HG03432 (cell line): Measurements from ENCODE around the gene JAK3.
"Not testable (repeated sequence)": the region's sequence is repeated elsewhere in the genome, so short reads cannot be mapped to it uniquely, and the experiment has no call there.

Experiments used
- ATAC-seq: cut with Tn5 transposase; IDR thresholded peaks from one replicate; pipeline ENCODE4 v1.9.1; 2021; ENCODE audit warnings: mild to moderate bottlenecking, moderate library complexity; ENCODE audit not compliant: unreplicated experiment

The JAK3 gene

DNA sequence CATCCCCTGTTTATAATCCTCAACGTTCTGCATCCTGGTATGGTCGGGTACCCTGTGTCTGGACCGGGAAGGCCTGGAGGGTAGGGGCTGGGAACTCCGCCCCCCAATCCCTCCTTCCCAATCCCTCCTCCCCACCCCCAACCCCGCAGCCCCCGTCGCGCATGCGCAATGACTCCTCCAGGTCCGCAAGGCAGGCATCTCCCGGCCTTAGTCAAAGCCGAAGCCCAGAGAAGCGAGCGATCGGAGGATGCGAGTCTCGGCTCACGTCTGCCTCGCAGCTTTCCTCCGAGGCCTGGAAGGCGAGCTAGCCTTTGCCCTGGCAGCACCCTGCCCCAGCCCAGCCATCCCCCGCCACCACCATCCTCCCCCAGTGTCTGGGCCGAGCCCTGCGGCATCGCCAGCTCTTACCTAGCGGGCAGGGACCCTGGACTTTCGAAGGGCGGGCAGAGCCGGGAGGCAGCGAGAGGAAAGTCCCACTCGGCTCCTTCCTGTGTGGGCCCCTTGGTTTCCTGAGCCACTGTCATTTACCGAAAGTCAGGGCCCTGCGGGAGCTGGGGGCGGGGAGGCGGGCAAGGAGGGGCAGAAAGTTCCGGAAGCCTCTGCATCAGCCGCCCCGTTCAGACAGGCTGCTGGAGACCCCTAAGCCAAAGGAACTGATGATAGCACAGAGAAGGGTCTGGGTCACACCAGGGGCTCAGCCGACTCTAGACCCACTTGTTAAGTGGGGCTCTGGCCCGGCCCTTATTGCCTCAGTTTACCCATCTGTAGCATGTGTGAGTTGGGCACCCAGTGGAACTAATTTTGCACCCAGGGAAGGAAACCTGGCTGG lies at the start of gene JAK3:
JAK3 (minus strand) TSS at position 445 of the 829 bp plus-strand sequence. CDS start 3,565 bp downstream, outside the sequence.
- ATAC-seq: peak; percentile 61

- ATAC-seq: no peak
Measured at GRCh38 chr19:17893766-17894165, 46.0 kb upstream of the JAK3 start.

DNA sequence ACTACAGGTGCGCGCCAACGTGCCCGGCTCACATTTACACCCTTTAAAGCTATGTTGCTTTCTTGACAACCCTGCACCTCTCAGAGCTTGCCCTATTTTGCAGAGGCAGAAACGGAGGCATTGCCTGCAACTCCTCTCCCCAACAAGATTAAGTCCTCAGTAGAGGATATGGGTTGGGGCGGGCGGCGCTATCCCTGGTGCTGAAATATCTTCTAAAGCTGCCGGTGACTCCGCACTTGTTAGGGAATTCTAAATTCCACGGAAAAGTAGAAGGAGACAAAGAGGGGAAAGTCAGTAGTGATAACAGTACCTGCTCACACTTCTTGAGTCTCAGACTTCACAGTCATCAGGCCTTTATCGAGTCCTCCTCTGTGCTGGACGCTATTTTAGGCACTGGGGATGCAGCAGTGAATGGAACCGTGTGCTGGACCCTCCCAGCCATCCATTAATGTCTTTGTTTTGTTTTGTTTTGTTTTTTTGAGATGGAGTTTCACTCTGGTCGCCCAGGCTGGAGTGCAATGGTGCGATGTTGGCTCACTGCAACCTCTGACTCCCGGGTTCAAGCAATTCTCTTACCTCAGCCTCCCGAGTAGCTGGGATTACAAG lies 41.9 kb upstream of the JAK3 start:
- no peak for ATAC-seq

DNA sequence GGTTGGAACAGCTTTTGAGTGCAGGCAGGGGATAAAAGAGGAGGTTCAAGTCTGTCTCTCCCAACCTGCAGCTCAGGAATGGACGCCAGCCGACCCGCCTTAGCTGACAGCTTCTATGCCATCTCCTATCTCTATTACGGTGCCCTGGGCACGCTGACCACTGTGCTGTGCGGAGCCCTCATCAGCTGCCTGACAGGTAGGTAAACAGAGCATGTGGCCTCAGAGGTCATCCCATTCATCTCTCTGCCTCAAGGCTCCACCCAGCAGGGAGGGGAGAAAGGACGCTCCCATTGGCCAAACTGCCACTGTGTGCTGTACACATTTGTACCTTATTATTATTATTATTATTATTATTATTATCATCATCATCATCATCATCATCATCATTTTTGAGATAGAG lies 40.5 kb upstream of the JAK3 start:
- no peak for ATAC-seq

DNA sequence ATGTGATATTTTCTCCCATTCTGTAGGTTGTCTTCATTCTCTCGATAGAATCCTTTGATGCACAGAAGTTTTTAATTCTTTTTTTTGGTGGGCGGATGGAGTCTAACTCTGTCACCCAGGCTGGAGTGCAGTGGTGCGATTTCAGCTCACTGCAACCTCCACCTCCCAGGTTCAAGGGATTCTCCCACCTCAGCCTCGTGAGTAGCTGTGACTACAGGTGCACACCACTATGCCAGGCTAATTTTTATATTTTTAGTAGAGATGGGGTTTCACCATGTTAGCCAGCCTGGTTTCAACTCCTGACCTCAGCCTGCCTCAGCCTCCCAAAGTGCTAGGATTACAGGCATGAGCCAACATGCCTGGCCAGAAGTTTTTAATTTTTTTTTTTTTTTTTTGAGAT lies 39.4 kb upstream of the JAK3 start:
- not testable (repeated sequence) for ATAC-seq

DNA sequence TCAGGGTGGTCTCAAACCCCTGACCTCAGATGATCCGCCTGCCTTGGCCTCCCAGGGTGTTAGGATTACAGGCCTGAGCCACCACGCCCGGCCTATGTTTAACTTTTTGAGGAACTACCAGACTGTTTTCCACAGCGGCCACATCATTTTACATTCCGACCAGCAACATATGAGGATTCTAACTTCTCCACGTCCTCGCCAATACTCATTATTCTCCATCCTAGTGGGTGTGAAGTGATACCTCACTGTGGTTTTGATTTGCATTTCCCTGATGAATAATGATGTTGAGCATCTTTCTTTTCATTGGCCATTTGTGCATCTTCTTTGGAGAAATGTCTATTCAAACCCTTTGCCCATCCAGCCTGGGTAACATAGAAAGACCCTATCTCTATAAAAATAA lies 38.7 kb upstream of the JAK3 start:
- ATAC-seq: no peak

DNA sequence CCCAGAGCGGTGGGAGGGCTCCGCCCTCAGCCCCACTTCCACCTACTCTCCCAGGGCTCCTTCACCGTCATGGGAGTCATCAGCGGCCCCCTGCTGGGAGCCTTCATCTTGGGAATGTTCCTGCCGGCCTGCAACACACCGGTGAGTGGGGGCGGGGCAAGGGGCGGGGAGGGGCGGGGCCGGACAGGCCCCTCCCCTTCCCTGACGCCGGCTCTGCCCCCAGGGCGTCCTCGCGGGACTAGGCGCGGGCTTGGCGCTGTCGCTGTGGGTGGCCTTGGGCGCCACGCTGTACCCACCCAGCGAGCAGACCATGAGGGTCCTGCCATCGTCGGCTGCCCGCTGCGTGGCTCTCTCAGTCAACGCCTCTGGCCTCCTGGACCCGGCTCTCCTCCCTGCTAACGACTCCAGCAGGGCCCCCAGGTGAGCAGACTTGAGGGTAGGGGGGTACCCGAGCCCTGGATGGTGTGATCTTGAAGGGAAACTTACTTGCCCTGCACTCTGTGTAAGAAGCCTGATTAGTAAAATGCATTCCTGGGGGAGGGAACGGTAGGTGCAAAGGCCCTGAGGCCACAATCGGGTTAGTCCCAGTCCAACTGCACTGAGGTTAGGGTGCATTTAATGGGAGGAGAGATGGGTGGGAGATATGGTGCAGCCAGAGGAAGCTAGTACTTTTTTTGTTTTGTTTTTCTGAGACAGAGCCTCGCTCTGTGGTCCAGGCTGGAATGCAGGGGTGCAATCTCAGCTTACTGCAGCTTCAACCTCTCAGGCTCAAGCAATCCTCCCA lies 36.0 kb upstream of the JAK3 start:
- no peak for ATAC-seq

DNA sequence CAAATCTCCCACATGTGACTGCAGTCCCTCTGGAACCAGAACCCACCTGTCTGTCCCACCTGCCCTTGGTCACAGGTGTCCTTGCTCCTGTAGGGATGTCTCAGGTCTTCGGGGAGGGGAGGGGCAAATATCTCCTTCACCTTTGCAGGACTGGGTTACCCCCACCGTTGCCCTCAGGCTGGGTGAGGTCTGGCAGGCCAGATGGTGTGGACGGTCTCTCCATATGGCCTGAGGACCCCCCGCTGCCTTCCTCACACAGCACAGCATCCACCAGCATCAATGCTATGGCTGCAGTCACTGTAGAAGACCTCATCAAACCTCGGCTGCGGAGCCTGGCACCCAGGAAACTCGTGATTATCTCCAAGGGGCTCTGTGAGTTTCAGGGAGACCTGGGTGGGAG lies 33.9 kb upstream of the JAK3 start:
- no peak for ATAC-seq

DNA sequence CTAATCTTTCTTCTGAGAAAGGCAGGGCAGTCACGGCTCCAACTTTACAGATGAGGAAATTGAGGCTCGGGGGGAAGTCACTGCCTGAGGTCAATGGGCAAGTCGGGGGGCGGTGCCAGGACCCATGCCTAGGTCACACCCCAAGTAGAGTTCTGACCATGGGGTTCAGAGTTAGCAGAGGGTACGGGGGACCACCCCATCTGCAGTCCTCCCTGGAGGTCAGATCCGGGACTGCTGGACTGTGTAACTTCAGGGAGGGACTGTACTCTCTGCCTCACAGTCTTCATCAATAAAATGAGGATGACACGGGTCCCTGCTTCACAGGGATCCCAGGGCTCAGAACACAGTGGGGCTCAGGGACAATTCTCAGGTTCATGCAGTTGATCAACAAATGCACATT lies 31.7 kb upstream of the JAK3 start:
- ATAC-seq: no peak

DNA sequence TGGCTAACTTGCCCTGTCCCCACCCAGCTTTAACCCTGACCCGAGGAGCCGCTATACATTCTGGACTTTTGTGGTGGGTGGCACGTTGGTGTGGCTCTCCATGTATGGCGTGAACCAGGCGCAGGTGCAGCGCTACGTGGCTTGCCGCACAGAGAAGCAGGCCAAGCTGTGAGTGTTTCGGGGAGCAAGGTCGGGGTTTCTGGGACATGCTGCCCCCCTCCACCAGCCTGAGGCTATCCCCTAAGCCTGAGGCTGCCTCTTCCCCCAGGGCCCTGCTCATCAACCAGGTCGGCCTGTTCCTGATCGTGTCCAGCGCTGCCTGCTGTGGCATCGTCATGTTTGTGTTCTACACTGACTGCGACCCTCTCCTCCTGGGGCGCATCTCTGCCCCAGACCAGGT lies 29.9 kb upstream of the JAK3 start:
- no peak for ATAC-seq

DNA sequence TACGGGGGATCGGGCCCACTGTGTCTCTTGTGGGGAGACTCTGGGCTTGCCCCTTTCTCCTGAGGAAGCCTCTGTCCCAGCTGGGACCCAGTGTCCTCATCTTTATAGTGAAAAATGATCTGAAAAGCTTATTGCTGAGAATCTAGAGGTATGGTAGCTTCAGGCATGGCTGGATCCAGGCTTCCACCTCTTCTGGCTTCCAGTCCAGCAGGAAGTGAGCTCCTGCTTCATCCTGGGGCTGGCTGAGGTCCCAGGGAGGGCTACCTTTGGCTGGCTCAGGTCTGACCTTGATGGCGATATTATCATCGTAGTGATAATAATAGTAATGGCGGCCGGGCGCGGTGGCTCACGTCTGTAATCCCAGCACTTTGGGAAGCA lies 27.0 kb upstream of the JAK3 start:
- ATAC-seq: no peak

- no peak for ATAC-seq
Measured at GRCh38 chr19:17873786-17874757, 26.3 kb upstream of the JAK3 start.

DNA sequence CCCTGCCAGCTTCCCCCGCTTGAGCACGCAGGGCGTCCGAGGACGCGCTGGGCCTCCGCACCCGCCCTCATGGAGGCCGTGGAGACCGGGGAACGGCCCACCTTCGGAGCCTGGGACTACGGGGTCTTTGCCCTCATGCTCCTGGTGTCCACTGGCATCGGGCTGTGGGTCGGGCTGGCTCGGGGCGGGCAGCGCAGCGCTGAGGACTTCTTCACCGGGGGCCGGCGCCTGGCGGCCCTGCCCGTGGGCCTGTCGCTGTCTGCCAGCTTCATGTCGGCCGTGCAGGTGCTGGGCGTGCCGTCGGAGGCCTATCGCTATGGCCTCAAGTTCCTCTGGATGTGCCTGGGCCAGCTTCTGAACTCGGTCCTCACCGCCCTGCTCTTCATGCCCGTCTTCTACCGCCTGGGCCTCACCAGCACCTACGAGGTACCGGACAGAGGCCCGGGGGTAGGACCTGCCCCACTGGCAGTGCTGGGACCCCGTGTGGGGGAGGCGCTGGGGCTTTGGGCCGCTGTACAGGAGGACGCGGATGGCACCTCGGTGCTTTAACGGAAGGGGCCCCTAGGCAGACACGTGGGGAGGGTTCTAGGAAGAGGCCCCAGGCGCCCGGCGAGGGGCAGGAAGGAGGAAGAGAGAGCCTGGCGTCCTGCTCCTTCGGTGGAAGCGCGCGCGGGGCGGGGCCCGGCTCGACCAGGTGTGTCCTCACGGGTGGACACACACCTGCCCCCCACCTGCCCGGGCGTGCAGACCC lies 24.6 kb upstream of the JAK3 start:
- ATAC-seq: no peak

DNA sequence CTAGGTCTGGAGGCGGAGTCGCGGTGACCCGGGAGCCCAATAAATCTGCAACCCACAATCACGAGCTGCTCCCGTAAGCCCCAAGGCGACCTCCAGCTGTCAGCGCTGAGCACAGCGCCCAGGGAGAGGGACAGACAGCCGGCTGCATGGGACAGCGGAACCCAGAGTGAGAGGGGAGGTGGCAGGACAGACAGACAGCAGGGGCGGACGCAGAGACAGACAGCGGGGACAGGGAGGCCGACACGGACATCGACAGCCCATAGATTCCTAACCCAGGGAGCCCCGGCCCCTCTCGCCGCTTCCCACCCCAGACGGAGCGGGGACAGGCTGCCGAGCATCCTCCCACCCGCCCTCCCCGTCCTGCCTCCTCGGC lies 24.1 kb upstream of the JAK3 start, which contains the start of gene SLC5A5:
SLC5A5 (plus strand) TSS at position 68 of the 373 bp plus-strand sequence. CDS start 375 bp downstream, outside the sequence.
- ATAC-seq: no peak

DNA sequence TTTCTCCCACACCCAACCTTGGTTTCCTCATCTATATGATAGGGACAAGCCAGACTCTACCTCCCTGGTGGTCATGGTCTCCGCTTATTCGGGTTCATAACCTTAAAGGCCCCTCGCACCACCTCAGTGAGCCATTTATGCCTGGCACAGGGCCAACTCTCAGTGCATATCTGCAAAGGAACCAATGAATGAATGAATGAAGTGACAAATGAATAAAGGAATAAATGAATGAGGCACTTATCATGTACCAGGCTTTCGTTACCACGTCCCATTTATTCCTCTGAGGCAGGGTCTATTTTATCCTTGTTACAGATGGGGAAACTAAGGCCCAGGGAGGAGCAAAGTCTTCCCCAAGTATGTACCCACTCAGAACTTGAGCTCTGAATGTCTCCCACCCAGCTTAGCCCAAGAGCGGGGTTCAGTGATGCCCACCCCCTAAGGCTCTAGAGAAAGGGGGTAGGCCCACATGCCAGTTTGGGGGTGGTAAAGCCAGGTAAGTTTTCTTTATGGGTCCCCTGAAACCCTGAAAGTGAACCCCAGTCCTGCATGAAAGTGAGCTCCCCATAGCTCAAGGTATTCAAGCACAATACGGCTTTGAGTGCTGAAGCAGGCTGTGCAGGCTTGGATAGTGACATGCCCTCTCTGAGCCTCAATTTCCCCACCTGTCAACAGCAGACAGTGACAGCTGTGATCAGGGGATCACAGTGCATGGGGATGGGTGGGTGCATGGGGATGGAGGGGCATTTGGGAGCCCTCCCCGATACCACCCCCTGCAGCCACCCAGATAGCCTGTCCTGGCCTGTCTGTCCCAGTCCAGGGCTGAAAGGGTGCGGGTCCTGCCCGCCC lies 23.5 kb upstream of the JAK3 start:
- ATAC-seq: no peak

GRCh38 chr19:17869114-17869608 lies 21.4 kb upstream of the JAK3 start:
- no peak for ATAC-seq

DNA sequence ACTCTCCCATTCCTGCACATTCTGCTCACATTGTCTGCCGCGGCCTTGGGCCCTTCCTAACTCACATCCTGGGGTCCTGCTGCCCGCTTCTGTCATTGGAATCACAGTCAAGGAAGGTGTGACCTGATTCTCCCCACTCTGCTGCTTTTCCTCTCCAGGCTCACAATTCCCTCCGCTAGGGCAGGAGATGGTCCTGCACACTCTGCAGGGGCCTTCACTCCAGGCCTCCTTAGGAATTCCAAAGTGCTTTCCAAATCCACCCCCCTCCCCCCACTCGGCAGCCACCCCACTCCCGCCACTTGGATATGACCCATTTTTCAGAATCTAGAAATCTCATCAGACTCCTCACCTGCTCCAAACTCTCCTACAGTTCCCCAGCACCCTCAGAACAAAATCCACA lies 20.9 kb upstream of the JAK3 start:
- no peak for ATAC-seq

- no peak for ATAC-seq
Measured at GRCh38 chr19:17866964-17867486, 19.2 kb upstream of the JAK3 start.
